SK-N-MC (cell line): ENCODE results near the gene CFAP61.

ENCODE experiments used
- EZH2 ChIP-seq: fragments of 200-600 bp; sonication (generic); IDR thresholded peaks from one replicate; pipeline ENCODE4 v1.6.1; 2017; ENCODE audit warnings: antibody characterized with exemption
- POLR2AphosphoS5 ChIP-seq: IDR thresholded peaks from 2 replicates; pipeline ENCODE4 v1.6.1; 2012; ENCODE audit warnings: mild to moderate bottlenecking, low read depth, low read length, borderline replicate concordance

DNA sequence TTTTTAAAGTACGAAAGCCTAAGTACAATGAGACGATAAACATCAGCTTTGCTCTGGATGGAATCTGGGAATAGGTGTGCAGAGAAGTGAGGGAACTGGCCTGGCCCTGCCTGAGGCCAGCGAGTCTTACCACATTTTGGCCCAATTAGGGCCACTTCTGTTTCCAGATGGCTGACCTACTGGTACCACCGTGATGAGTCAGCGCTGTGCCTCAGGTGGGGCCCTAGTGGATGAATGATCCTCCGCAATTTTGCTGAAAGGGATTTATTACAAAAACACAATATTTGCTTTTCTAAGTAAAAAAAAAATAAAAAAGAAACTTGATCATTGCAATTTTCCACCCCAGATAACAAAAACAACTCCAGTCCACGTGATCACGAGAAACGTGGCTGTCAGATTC is 338.1 kb downstream of the CFAP61 start:
- TF ChIP-seq POLR2AphosphoS5: no peak
- no peak for TF ChIP-seq EZH2
